IPS DF 6.9 (cell line): ENCODE data around the gene NFIB.

Experiments
- DNase-seq: peaks from one replicate; pipeline ENCODE4 v3.0.0-alpha.2; 2013; ENCODE audit warnings: low read depth, low spot score
- H3K27ac ChIP-seq: one replicate; pipeline ENCODE4 v1.5.1; 2013; ENCODE audit warnings: low read length, control low read depth
- H3K27me3 ChIP-seq: 2 replicates; pipeline ENCODE4 v1.6.1; 2013; ENCODE audit warnings: mild to moderate bottlenecking, low read length; ENCODE audit not compliant: control insufficient read depth, insufficient read depth
- H3K36me3 ChIP-seq: 2 replicates; pipeline ENCODE4 v1.6.1; 2013; ENCODE audit warnings: low read length; ENCODE audit not compliant: control insufficient read depth, insufficient read depth
- H3K4me1 ChIP-seq: 2 replicates; pipeline ENCODE4 v1.6.1; 2013; ENCODE audit warnings: low read length; ENCODE audit not compliant: control insufficient read depth, insufficient read depth
- H3K4me3 ChIP-seq: 2 replicates; pipeline ENCODE4 v1.5.1; 2013; ENCODE audit warnings: mild to moderate bottlenecking, low read length
- H3K9me3 ChIP-seq: 2 replicates; pipeline ENCODE4 v1.6.1; 2013; ENCODE audit warnings: low read length, inconsistent platforms; ENCODE audit not compliant: control insufficient read depth, insufficient read depth
- WGBS: extraction: QIAGEN DNeasy Blood & Tissue Kit; methylation state at CpG from one replicate; pipeline ENCODE4 v1.1.7; 2013; ENCODE audit warnings: mixed read lengths, missing lambda C conversion rate; ENCODE audit not compliant: insufficient read length, insufficient coverage; 5-methylcytosine and 5-hydroxymethylcytosine counted together

NFIB gene

DNA sequence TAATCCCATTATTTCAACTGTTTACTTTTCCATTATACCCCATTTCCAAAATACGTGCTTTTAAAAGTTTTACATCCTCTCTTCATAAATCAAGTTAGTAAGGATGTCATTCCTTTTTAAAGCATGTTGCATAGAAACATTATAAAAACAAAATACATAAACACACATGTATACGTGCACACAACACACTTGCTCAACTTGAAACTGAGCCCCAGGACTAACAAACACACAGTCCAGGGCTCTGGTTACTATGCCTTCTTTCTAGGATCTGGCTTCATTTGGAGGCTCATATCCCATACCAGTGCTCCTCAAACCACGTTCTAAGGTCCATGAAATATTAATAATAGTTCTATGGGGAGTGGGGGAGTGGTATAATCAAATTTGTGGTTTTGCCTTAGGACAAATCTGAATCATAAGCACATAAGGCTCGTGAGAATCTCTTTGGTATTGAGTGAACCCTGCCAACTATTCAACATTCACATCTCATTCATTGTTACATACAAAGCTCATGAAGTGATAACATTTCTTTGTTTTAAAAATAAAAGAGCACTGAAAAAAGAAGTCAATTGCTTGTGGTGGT lies 55.2 kb downstream of the NFIB start:
- DNase-seq: no peak
- H3K36me3 ChIP-seq: no peaks in the 10 kb centered on the region
- H3K27me3 ChIP-seq: no peaks in the 10 kb centered on the region
- H3K27ac ChIP-seq: no peak overlapping the region
- no peak overlapping the region for H3K4me3 ChIP-seq
- H3K4me1 ChIP-seq: peaks cover 4% of the 10 kb centered on the region; the same call in 1 of the 2 replicates
- H3K9me3 ChIP-seq: no peaks in the 10 kb centered on the region
- 100% methylated on average over 1 of the region's 4 CpGs for WGBS

- Histone ChIP-seq H3K4me3 (no peak overlapping the region), H3K9me3 (no peaks in the 10 kb centered on the region), H3K27me3 (no peaks in the 10 kb centered on the region), H3K4me1 (peaks cover 4% of the 10 kb centered on the region; the same call in 1 of the 2 replicates), H3K27ac (no peak overlapping the region), H3K36me3 (no peaks in the 10 kb centered on the region)
- no peak for DNase-seq
Measured at GRCh38 chr9:14258156-14258555, 55.8 kb downstream of the NFIB start.

- Histone ChIP-seq H3K9me3 (no peaks in the 10 kb centered on the region), H3K4me1 (peaks cover 2% of the 10 kb centered on the region; the same call in 1 of the 2 replicates), H3K4me3 (no peak overlapping the region), H3K27ac (no peak overlapping the region), H3K36me3 (no peaks in the 10 kb centered on the region), H3K27me3 (no peaks in the 10 kb centered on the region)
- WGBS: no CpG with 5 or more reads among the region's 1 CpG
- DNase-seq: no peak
Measured at GRCh38 chr9:14256588-14256987, 57.4 kb downstream of the NFIB start.

- no peak for DNase-seq
- H3K36me3 ChIP-seq: no peaks in the 10 kb centered on the region
- H3K4me3 ChIP-seq: no peak overlapping the region
- no peaks in the 10 kb centered on the region for H3K9me3 ChIP-seq
- no peaks in the 10 kb centered on the region; the same call in 1 of the 2 replicates for H3K4me1 ChIP-seq
- H3K27me3 ChIP-seq: no peaks in the 10 kb centered on the region
- WGBS: no CpG with 5 or more reads among the region's 10 CpGs
- no peak overlapping the region for H3K27ac ChIP-seq
Measured at GRCh38 chr9:14251154-14252071, 62.5 kb downstream of the NFIB start.

DNA sequence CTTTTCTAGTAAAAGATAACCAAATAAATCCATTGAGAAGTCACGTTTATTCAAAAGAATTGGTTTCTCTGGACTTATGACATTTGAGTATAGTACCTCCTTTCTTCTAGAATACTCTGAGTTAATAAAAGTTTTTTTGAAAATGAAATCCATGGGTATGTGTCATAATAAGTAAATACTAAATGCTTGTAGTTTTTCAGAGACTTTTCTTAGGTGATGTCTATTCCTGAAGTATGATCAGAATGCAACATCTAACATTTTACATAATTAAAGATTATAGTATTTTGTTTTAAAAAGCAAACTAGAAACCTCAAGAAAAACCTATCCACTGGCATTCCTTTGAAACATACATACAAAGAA lies 63.2 kb downstream of the NFIB start:
- H3K9me3 ChIP-seq: no peaks in the 10 kb centered on the region
- no peaks in the 10 kb centered on the region for H3K27me3 ChIP-seq
- H3K4me3 ChIP-seq: no peak overlapping the region
- H3K27ac ChIP-seq: no peak overlapping the region
- H3K4me1 ChIP-seq: peaks cover 2% of the 10 kb centered on the region; the same call in 1 of the 2 replicates
- no CpG with 5 or more reads among the region's 1 CpG for WGBS
- no peaks in the 10 kb centered on the region for H3K36me3 ChIP-seq
- DNase-seq: no peak

- no peak overlapping the region for H3K27ac ChIP-seq
- no peaks in the 10 kb centered on the region for H3K9me3 ChIP-seq
- peaks cover 2% of the 10 kb centered on the region; the same call in 1 of the 2 replicates for H3K4me1 ChIP-seq
- no peak for DNase-seq
- whole genome bisulfite sequencing: no CpG with 5 or more reads among the region's 2 CpGs
- no peaks in the 10 kb centered on the region for H3K36me3 ChIP-seq
- H3K27me3 ChIP-seq: no peaks in the 10 kb centered on the region
- H3K4me3 ChIP-seq: no peak overlapping the region
Measured at GRCh38 chr9:14249527-14249926, 64.4 kb downstream of the NFIB start.

- DNase-seq: no peak
- WGBS: no CpG with 5 or more reads among the region's 1 CpG
- Histone ChIP-seq H3K27me3 (no peaks in the 10 kb centered on the region), H3K27ac (no peak overlapping the region), H3K4me1 (peaks cover 2% of the 10 kb centered on the region; the same call in 1 of the 2 replicates), H3K9me3 (no peaks in the 10 kb centered on the region), H3K36me3 (no peaks in the 10 kb centered on the region), H3K4me3 (no peak overlapping the region)
Measured at GRCh38 chr9:14248149-14248548, 65.8 kb downstream of the NFIB start.

GRCh38 chr9:14247577-14247976 lies 66.4 kb downstream of the NFIB start:
- Histone ChIP-seq H3K9me3 (no peaks in the 10 kb centered on the region), H3K4me3 (no peak overlapping the region), H3K27me3 (no peaks in the 10 kb centered on the region), H3K4me1 (peaks cover 2% of the 10 kb centered on the region; the same call in 1 of the 2 replicates), H3K36me3 (no peaks in the 10 kb centered on the region), H3K27ac (no peak overlapping the region)
- WGBS: no CpG with 5 or more reads among the region's 1 CpG
- no peak for DNase-seq

DNA sequence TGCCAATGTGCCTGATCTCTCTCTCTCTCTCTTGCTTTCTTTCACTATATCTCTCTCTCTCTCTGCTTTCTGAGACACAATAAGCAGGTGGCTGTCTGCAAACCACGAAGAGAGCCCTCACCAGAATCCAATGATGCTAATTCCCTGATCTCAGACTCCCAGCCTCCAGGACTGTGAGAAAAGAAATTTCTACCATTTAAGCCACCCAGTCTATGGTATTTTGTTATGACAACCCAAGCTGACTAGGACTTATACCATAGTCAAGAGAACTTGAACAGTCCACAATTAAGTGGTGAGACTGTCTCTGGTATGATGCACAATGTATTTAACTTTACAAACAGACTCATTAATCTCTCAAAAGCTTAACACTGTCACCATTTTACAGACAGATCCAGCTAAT lies 67.0 kb downstream of the NFIB start:
- Histone ChIP-seq H3K27ac (no peak overlapping the region), H3K36me3 (no peaks in the 10 kb centered on the region), H3K4me3 (no peak overlapping the region), H3K9me3 (no peaks in the 10 kb centered on the region), H3K4me1 (peaks cover 2% of the 10 kb centered on the region; the same call in 1 of the 2 replicates), H3K27me3 (no peaks in the 10 kb centered on the region)
- WGBS: no CpG with 5 or more reads among the region's 1 CpG
- no peak for DNase-seq

GRCh38 chr9:14245901-14246525 lies 67.9 kb downstream of the NFIB start:
- no peak overlapping the region for H3K27ac ChIP-seq
- no peak for DNase-seq

More at GRCh38 chr9:14245901-14246525, 67.9 kb downstream of the NFIB start:
- H3K4me3 ChIP-seq: no peak overlapping the region
- no CpG with 5 or more reads among the region's 3 CpGs for WGBS
- peaks cover 2% of the 10 kb centered on the region; the same call in 1 of the 2 replicates for H3K4me1 ChIP-seq
- no peaks in the 10 kb centered on the region for H3K36me3 ChIP-seq
- no peaks in the 10 kb centered on the region for H3K27me3 ChIP-seq
- no peaks in the 10 kb centered on the region for H3K9me3 ChIP-seq
